ENCODE measurements around the gene JARID2.

The JARID2 gene

GRCh38 chr6:15433511-15433861 lies 187.6 kb downstream of the JARID2 start:
- no peaks in the 10 kb centered on the region for H3K27me3 ChIP-seq (ENCODE audit: control insufficient read depth, insufficient read depth, low read length)
- H3K36me3 ChIP-seq (ENCODE audit: control insufficient read depth, insufficient read depth, low read length) = no peaks in the 10 kb centered on the region
- no peak overlapping the region for H2AFZ ChIP-seq
- no peak overlapping the region for H3K4me3 ChIP-seq (ENCODE audit: low read depth, low read length)
- TF ChIP-seq CTCF (IDR thresholded peaks at IDR 0.05) = no peak
- H3K9ac ChIP-seq = no peak overlapping the region
- H3K9me3 ChIP-seq (ENCODE audit: control insufficient read depth, low read length) = no peaks in the 10 kb centered on the region
- H3K79me2 ChIP-seq = peaks cover 26% of the 10 kb centered on the region
- H3K4me1 ChIP-seq = peaks cover 36% of the 10 kb centered on the region
- H3K27ac ChIP-seq = no peak overlapping the region
- no peak overlapping the region for H3K4me2 ChIP-seq (ENCODE audit: low read length)

- TF ChIP-seq CTCF (IDR thresholded peaks at IDR 0.05) = no peak
- H3K79me2 ChIP-seq = peaks cover 22% of the 10 kb centered on the region
- no peaks in the 10 kb centered on the region for H3K9me3 ChIP-seq (ENCODE audit: control insufficient read depth, low read length)
- H3K9ac ChIP-seq = no peak overlapping the region
- H3K36me3 ChIP-seq (ENCODE audit: control insufficient read depth, insufficient read depth, low read length) = no peaks in the 10 kb centered on the region
- H3K4me3 ChIP-seq (ENCODE audit: low read depth, low read length) = no peak overlapping the region
- peaks cover 32% of the 10 kb centered on the region for H3K4me1 ChIP-seq
- H2AFZ ChIP-seq = no peak overlapping the region
- H3K27ac ChIP-seq = no peak overlapping the region
- H3K4me2 ChIP-seq (ENCODE audit: low read length) = no peak overlapping the region
- no peaks in the 10 kb centered on the region for H3K27me3 ChIP-seq (ENCODE audit: control insufficient read depth, insufficient read depth, low read length)
Measured at GRCh38 chr6:15434263-15434662, 188.4 kb downstream of the JARID2 start.

GRCh38 chr6:15434823-15435380 lies 189.0 kb downstream of the JARID2 start:
- Histone ChIP-seq H3K27me3 (ENCODE audit: control insufficient read depth, insufficient read depth, low read length) (no peaks in the 10 kb centered on the region), H3K4me3 (ENCODE audit: low read depth, low read length) (no peak overlapping the region), H3K27ac (no peak overlapping the region), H3K9me3 (ENCODE audit: control insufficient read depth, low read length) (no peaks in the 10 kb centered on the region), H3K9ac (no peak overlapping the region), H2AFZ (no peak overlapping the region), H3K4me1 (peaks cover 32% of the 10 kb centered on the region), H3K4me2 (ENCODE audit: low read length) (no peak overlapping the region), H3K79me2 (peaks cover 22% of the 10 kb centered on the region), H3K36me3 (ENCODE audit: control insufficient read depth, insufficient read depth, low read length) (no peaks in the 10 kb centered on the region)
- no peak for TF ChIP-seq CTCF (IDR thresholded peaks at IDR 0.05)

- no peak overlapping the region for H2AFZ ChIP-seq
- H3K36me3 ChIP-seq (ENCODE audit: control insufficient read depth, insufficient read depth, low read length) = no peaks in the 10 kb centered on the region
- H3K9me3 ChIP-seq (ENCODE audit: control insufficient read depth, low read length) = no peaks in the 10 kb centered on the region
- no peak overlapping the region for H3K4me3 ChIP-seq (ENCODE audit: low read depth, low read length)
- H3K4me2 ChIP-seq (ENCODE audit: low read length) = no peak overlapping the region
- H3K27me3 ChIP-seq (ENCODE audit: control insufficient read depth, insufficient read depth, low read length) = no peaks in the 10 kb centered on the region
- TF ChIP-seq CTCF (IDR thresholded peaks at IDR 0.05) = no peak
- H3K9ac ChIP-seq = no peak overlapping the region
- peaks cover 30% of the 10 kb centered on the region for H3K4me1 ChIP-seq
- no peak overlapping the region for H3K27ac ChIP-seq
- peaks cover 21% of the 10 kb centered on the region for H3K79me2 ChIP-seq
Measured at GRCh38 chr6:15435468-15435867, 189.6 kb downstream of the JARID2 start.

GRCh38 chr6:15436451-15436850 lies 190.6 kb downstream of the JARID2 start:
- Histone ChIP-seq H2AFZ (no peak overlapping the region), H3K27ac (no peak overlapping the region), H3K4me1 (peaks cover 23% of the 10 kb centered on the region), H3K79me2 (peaks cover 18% of the 10 kb centered on the region), H3K9me3 (ENCODE audit: control insufficient read depth, low read length) (no peaks in the 10 kb centered on the region), H3K9ac (no peak overlapping the region), H3K27me3 (ENCODE audit: control insufficient read depth, insufficient read depth, low read length) (no peaks in the 10 kb centered on the region), H3K36me3 (ENCODE audit: control insufficient read depth, insufficient read depth, low read length) (no peaks in the 10 kb centered on the region), H3K4me3 (ENCODE audit: low read depth, low read length) (no peak overlapping the region), H3K4me2 (ENCODE audit: low read length) (no peak overlapping the region)
- TF ChIP-seq CTCF (IDR thresholded peaks at IDR 0.05) = no peak

All from parathyroid adenoma (tissue), 2 donors.